HepG2 (cell line): Measurements from ENCODE around the gene KLF16. TPM values are rescaled to one million over a fixed set of nuclear protein-coding genes. Genes with fewer than 3 reads are reported as not detected.

ENCODE experiments used
- DR1 ChIP-seq: sonication (generic); formaldehyde crosslinking; IDR thresholded peaks from 2 replicates; pipeline ENCODE4 v1.8.0; 2021; ENCODE audit warnings: mild to moderate bottlenecking, missing genetic modification reagents, inconsistent platforms
- FOXO1 ChIP-seq: sonication (generic); formaldehyde crosslinking; IDR thresholded peaks from 2 replicates; pipeline ENCODE4 v1.4.0; 2020; ENCODE audit warnings: missing genetic modification reagents
- KDM3A ChIP-seq: IDR thresholded peaks from 2 replicates; pipeline ENCODE4 v1.6.1; 2018; ENCODE audit warnings: low read depth, missing compliant biosample characterization
- KLF13 ChIP-seq: sonication (generic); formaldehyde crosslinking; IDR thresholded peaks from 2 replicates; pipeline ENCODE4 v1.4.0; 2020; ENCODE audit warnings: mild to moderate bottlenecking, missing genetic modification reagents
- KLF16 ChIP-seq, 2 experiments: sonication (generic) in 1 of 2; formaldehyde crosslinking in 1 of 2; IDR thresholded peaks; 2 replicates each; pipeline versions ENCODE4 v1.6.1 to v1.8.0; 2016 to 2023; ENCODE audit warnings: missing genetic modification reagents in 2 of 2, missing compliant biosample characterization in 1 of 2
- MED1 ChIP-seq: sonication (generic); formaldehyde crosslinking; IDR thresholded peaks from 2 replicates; pipeline ENCODE4 v1.4.0; 2020; ENCODE audit warnings: missing genetic modification reagents
- MEIS2 ChIP-seq: sonication (generic); formaldehyde crosslinking; IDR thresholded peaks from 2 replicates; pipeline ENCODE4 v1.9.0; 2021; ENCODE audit warnings: mild to moderate bottlenecking, missing genetic modification reagents
- PAF1 ChIP-seq: IDR thresholded peaks from 2 replicates; pipeline ENCODE4 v1.6.1; 2016; ENCODE audit warnings: missing genetic modification reagents, missing compliant biosample characterization
- RERE ChIP-seq: IDR thresholded peaks from 2 replicates; pipeline ENCODE4 v1.6.1; 2016; ENCODE audit warnings: low read depth, missing genetic modification reagents, missing compliant biosample characterization
- SRF ChIP-seq: IDR thresholded peaks from 2 replicates; pipeline ENCODE4 v1.6.1; 2011; ENCODE audit warnings: mild to moderate bottlenecking, low read depth, low read length, moderate library complexity
- TFE3 ChIP-seq: IDR thresholded peaks from 2 replicates; pipeline ENCODE4 v1.6.1; 2016
- YY1 ChIP-seq: IDR thresholded peaks from 2 replicates; pipeline ENCODE4 v1.6.1; 2011; ENCODE audit warnings: low read length, low read depth, moderate library complexity, mild to moderate bottlenecking; ENCODE audit not compliant: insufficient read depth, insufficient replicate concordance
- ZBTB33 ChIP-seq: sonication (generic); formaldehyde crosslinking; IDR thresholded peaks from 2 replicates; pipeline ENCODE4 v1.4.0; 2020; ENCODE audit warnings: missing genetic modification reagents
- ZFP36 ChIP-seq: fragments of 150-350 bp; IDR thresholded peaks from 2 replicates; pipeline ENCODE4 v1.6.1; 2018; ENCODE audit warnings: borderline replicate concordance, low read length, low read depth; ENCODE audit not compliant: partially characterized antibody
- ZNF619 ChIP-seq: sonication (generic); formaldehyde crosslinking; IDR thresholded peaks from 2 replicates; pipeline ENCODE4 v1.4.0; 2020; ENCODE audit warnings: mild to moderate bottlenecking, missing genetic modification reagents
- ZNF740 ChIP-seq: sonication (generic); formaldehyde crosslinking; IDR thresholded peaks from 2 replicates; pipeline ENCODE4 v1.4.0; 2020; ENCODE audit warnings: missing genetic modification reagents
- ZNF776 ChIP-seq: sonication (generic); formaldehyde crosslinking; IDR thresholded peaks from 2 replicates; pipeline ENCODE4 v1.4.0; 2020; ENCODE audit warnings: mild to moderate bottlenecking, missing genetic modification reagents
- ZNF782 ChIP-seq: sonication (generic); formaldehyde crosslinking; IDR thresholded peaks from 2 replicates; pipeline ENCODE4 v1.4.0; 2020; ENCODE audit warnings: missing genetic modification reagents, mild to moderate bottlenecking, borderline replicate concordance
- ZNF790 ChIP-seq: sonication (generic); formaldehyde crosslinking; IDR thresholded peaks from 2 replicates; pipeline ENCODE4 v1.8.0; 2022; ENCODE audit warnings: missing genetic modification reagents, mild to moderate bottlenecking, borderline replicate concordance
- ZUFSP ChIP-seq: sonication (generic); formaldehyde crosslinking; IDR thresholded peaks from 2 replicates; pipeline ENCODE4 v1.9.0; 2021; ENCODE audit warnings: missing genetic modification reagents, mild to moderate bottlenecking, borderline replicate concordance
- polyA plus RNA-seq, 8 experiments: library from polyadenylated mRNA; depleted of rRNA in 3 of 8; stranded (reverse) in 7 of 8; unstranded in 1 of 8; fragments of >200 nt; fragmentation: Illumina TruSeq in 4 of 8; extraction: Trizol in 4 of 8; gene quantifications; 2 replicates each; pipeline versions ENCODE4 v1.2.1 to v1.2.3, GENCODE V29; 2011 to 2016; ENCODE audit warnings: low read depth in 4 of 8, missing spikeins in 1 of 8, mixed read lengths in 1 of 8; ENCODE audit not compliant: insufficient read depth in 1 of 8
- total RNA-seq, 5 experiments: library from RNA; depleted of rRNA; stranded (reverse); fragments of >200 nt; fragmentation: Illumina TruSeq; extraction: Trizol; gene quantifications; 2 replicates each; pipeline ENCODE4 v1.2.3, GENCODE V29; 2016; ENCODE audit warnings: low read depth in 1 of 5

KLF16 gene
- total and polyA plus RNA-seq, 2 of the 13 experiments (the other 11 are each of a cell fraction or from before 2014, with no cell fraction given): 3.5 to 6.7 TPM

GRCh38 chr19:1901940-1902404 lies 38.6 kb upstream of the KLF16 start (continued):
- TF ChIP-seq TFE3 (CRISPR knock-in tag) (no peak), ZUFSP (no peak), KLF13 (CRISPR knock-in tag) (no peak), ZNF740 (CRISPR knock-in tag) (no peak), ZNF619 (CRISPR knock-in tag) (no peak), KDM3A (CRISPR knock-in tag) (no peak), YY1 (peak; percentile 36), MEIS2 (CRISPR knock-in tag) (no peak), RERE (CRISPR knock-in tag) (no peak), SRF (no peak), PAF1 (CRISPR knock-in tag) (no peak), FOXO1 (no peak), MED1 (CRISPR knock-in tag) (0 out of 2 replicates have a peak, but pooled peaks have one; percentile 32), ZNF790 (CRISPR knock-in tag) (no peak), KLF16 (CRISPR knock-in tag; IDR thresholded peaks at IDR 0.05) (no peak), ZNF776 (no peak), ZFP36 (no peak), ZBTB33 (CRISPR knock-in tag) (no peak), ZNF782 (no peak), DR1 (CRISPR knock-in tag) (no peak)
